Measurements from ENCODE around the gene NOL9. TPM values are rescaled to one million over a fixed set of nuclear protein-coding genes. Genes with fewer than 3 reads are reported as not detected.

NOL9 gene
- total and polyA plus RNA-seq, 2 of the 13 experiments (the other 11 are each of a cell fraction or from before 2014, with no cell fraction given) = 18.0 to 24.7 TPM

DNA sequence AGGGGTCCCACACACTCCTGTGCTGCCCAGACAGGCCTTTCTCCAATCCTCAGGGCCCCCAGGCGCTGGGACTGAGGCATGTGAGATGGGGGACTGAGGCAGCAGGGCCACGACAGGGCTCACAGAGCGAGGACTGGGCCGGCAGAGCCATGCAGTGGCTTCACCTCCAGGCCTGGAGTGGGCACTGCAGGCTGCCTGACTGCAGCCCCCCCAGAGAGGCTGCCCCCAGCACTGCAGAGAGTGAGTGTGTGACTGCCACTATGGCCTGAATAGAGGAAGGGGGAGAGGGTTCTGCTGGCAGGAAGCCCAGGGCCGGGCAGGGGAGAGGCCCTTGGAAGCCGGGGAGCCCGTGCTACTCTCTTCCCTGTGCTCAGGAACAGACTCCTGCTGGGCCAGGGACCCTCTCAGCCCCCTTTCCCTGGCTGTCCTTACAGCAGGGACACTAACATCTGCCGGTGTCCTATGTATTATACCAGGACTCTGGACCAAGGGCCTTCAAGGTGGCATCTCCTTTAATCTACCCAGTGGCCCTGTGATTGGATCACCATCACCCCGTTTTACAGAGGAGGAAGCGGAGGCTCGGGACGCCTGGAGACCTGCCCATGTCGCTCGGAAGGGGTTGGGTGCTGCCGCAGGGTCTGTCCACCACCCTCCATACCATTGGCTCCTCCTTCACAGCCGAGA is 42.6 kb downstream of the NOL9 start (continued):
- no peak for TF ChIP-seq HNF1A (IDR thresholded peaks at IDR 0.05; ENCODE audit: low read depth)
- no peak for TF ChIP-seq HNF1A (CRISPR knock-in tag; IDR thresholded peaks at IDR 0.05; ENCODE audit: borderline replicate concordance)
- no peak for TF ChIP-seq AHDC1 (CRISPR knock-in tag; IDR thresholded peaks at IDR 0.05; ENCODE audit: borderline replicate concordance)
- TF ChIP-seq, protein P1, sequence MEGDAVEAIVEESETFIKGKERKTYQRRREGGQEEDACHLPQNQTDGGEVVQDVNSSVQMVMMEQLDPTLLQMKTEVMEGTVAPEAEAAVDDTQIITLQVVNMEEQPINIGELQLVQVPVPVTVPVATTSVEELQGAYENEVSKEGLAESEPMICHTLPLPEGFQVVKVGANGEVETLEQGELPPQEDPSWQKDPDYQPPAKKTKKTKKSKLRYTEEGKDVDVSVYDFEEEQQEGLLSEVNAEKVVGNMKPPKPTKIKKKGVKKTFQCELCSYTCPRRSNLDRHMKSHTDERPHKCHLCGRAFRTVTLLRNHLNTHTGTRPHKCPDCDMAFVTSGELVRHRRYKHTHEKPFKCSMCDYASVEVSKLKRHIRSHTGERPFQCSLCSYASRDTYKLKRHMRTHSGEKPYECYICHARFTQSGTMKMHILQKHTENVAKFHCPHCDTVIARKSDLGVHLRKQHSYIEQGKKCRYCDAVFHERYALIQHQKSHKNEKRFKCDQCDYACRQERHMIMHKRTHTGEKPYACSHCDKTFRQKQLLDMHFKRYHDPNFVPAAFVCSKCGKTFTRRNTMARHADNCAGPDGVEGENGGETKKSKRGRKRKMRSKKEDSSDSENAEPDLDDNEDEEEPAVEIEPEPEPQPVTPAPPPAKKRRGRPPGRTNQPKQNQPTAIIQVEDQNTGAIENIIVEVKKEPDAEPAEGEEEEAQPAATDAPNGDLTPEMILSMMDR (CRISPR knock-in tag; IDR thresholded peaks at IDR 0.05) = 0 out of 2 replicates have a peak, but pooled peaks have one; percentile 7
- no peak for TF ChIP-seq SYNCRIP (IDR thresholded peaks at IDR 0.05; ENCODE audit: insufficient read depth, low read depth, low read length)
- no peak for TF ChIP-seq MAF1 (CRISPR knock-in tag; IDR thresholded peaks at IDR 0.05; ENCODE audit: borderline replicate concordance)
- no peak for TF ChIP-seq MTF1 (CRISPR knock-in tag; IDR thresholded peaks at IDR 0.05)
- no peak for TF ChIP-seq ZXDC (CRISPR knock-in tag; IDR thresholded peaks at IDR 0.05)
- 0 out of 2 replicates have a peak, but pooled peaks have one; percentile 35 for TF ChIP-seq ZNF235 (CRISPR knock-in tag; IDR thresholded peaks at IDR 0.05; ENCODE audit: borderline replicate concordance)
- TF ChIP-seq, protein P2, sequence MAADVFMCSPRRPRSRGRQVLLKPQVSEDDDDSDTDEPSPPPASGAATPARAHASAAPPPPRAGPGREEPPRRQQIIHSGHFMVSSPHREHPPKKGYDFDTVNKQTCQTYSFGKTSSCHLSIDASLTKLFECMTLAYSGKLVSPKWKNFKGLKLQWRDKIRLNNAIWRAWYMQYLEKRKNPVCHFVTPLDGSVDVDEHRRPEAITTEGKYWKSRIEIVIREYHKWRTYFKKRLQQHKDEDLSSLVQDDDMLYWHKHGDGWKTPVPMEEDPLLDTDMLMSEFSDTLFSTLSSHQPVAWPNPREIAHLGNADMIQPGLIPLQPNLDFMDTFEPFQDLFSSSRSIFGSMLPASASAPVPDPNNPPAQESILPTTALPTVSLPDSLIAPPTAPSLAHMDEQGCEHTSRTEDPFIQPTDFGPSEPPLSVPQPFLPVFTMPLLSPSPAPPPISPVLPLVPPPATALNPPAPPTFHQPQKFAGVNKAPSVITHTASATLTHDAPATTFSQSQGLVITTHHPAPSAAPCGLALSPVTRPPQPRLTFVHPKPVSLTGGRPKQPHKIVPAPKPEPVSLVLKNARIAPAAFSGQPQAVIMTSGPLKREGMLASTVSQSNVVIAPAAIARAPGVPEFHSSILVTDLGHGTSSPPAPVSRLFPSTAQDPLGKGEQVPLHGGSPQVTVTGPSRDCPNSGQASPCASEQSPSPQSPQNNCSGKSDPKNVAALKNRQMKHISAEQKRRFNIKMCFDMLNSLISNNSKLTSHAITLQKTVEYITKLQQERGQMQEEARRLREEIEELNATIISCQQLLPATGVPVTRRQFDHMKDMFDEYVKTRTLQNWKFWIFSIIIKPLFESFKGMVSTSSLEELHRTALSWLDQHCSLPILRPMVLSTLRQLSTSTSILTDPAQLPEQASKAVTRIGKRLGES (CRISPR knock-in tag; IDR thresholded peaks at IDR 0.05; ENCODE audit: borderline replicate concordance) = no peak
